Right renal pelvis (tissue), 4 donors: Measurements from ENCODE around the gene HECTD1. TPM values are rescaled to one million over a fixed set of nuclear protein-coding genes. Genes with fewer than 3 reads are reported as not detected.
A peak's percentile ranks its signal among the peaks of the same experiment; 100 is the strongest.
"Not testable (repeated sequence)": the region's sequence is repeated elsewhere in the genome, so short reads cannot be mapped to it uniquely, and the experiment has no call there.

Experiments used
- DNase-seq, 4 donors: peaks; one replicate each; pipeline ENCODE4 v3.0.0-alpha.2; 2013; ENCODE audit warnings: low read depth in 4 of 4, low spot score in 3 of 4, missing footprints in 1 of 4
- polyA plus RNA-seq, 4 donors: library from polyadenylated mRNA; unstranded; fragments of 120-200 nt; gene quantifications; one replicate each; pipeline ENCODE4 v1.2.1, GENCODE V29; 2013; ENCODE audit not compliant: insufficient read length in 4 of 4

HECTD1 gene
- polyA plus RNA-seq, 4 donors, result 145 to 188 (median 176) TPM

GRCh38 chr14:31229009-31229408 is 21.4 kb upstream of the HECTD1 start:
- DNase-seq, result no peak

GRCh38 chr14:31228533-31228932 is 20.9 kb upstream of the HECTD1 start:
- no peak for DNase-seq

- DNase-seq, result no peak
Observed at GRCh38 chr14:31224808-31225207, 17.2 kb upstream of the HECTD1 start.

- no peak for DNase-seq
Observed at GRCh38 chr14:31223331-31223730, 15.7 kb upstream of the HECTD1 start.

GRCh38 chr14:31222834-31223233 is 15.2 kb upstream of the HECTD1 start:
- DNase-seq, result no peak

GRCh38 chr14:31221266-31221665 is 13.7 kb upstream of the HECTD1 start:
- DNase-seq, result no peak

- DNase-seq, result no peak
Observed at GRCh38 chr14:31219169-31219568, 11.6 kb upstream of the HECTD1 start.

- DNase-seq, result no peak
Observed at GRCh38 chr14:31216359-31216758, 8.8 kb upstream of the HECTD1 start.

GRCh38 chr14:31212893-31213292 is 5.3 kb upstream of the HECTD1 start:
- DNase-seq, result no peak

GRCh38 chr14:31209605-31210004 is 2.0 kb upstream of the HECTD1 start:
- no peak for DNase-seq

GRCh38 chr14:31208546-31209424 is 1.2 kb upstream of the HECTD1 start:
- DNase-seq, result no peak

- peak in 2 of 4 donors; percentile 55 to 81 for DNase-seq
Observed at GRCh38 chr14:31207287-31207754, 272 bp downstream of the HECTD1 start.

GRCh38 chr14:31206536-31207286 is 882 bp downstream of the HECTD1 start:
- DNase-seq, result no peak

GRCh38 chr14:31205681-31206535 is 1.7 kb downstream of the HECTD1 start:
- DNase-seq, result no peak

GRCh38 chr14:31204593-31205534 is 2.7 kb downstream of the HECTD1 start:
- no peak for DNase-seq

- not testable (repeated sequence) for DNase-seq
Observed at GRCh38 chr14:31203899-31204592, 3.5 kb downstream of the HECTD1 start.

GRCh38 chr14:31203414-31203742 is 4.2 kb downstream of the HECTD1 start:
- DNase-seq, result no peak

GRCh38 chr14:31201111-31201510 is 6.5 kb downstream of the HECTD1 start:
- DNase-seq, result no peak

- no peak for DNase-seq
Observed at GRCh38 chr14:31200702-31200990, 6.9 kb downstream of the HECTD1 start.
